NK-92 (cell line): ENCODE data around the gene KIF21B.
"Not testable (repeated sequence)": the region's sequence is repeated elsewhere in the genome, so short reads cannot be mapped to it uniquely, and the experiment has no call there.

Experiments used
- DNase-seq: peaks from one replicate; lab custom pipeline; 2025; ENCODE audit not compliant: unreplicated experiment; lab: John Stamatoyannopoulos, UW

Gene KIF21B

GRCh38 chr1:200951016-200951415 lies 72.5 kb downstream of the KIF21B start:
- DNase-seq = no peak

DNA sequence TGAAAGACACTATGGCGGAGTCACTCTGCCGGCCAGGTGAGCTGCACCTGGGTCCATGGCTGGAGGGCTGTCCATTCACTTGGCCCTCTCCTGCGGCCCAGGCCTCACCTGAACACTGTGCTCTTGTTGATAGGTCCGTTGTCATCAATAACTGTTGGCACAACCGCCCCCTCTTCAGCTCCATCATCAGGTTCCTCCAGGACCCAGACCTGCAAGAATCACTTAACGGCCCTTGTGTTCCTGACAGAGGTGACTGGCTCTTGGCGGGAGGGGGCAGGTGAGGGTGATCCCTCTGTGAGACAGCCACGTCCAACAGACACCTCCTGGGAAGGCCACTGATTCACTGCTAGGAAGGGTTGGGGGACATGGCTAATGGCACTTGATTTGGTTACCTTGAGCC lies 73.9 kb downstream of the KIF21B start:
- DNase-seq = no peak

DNA sequence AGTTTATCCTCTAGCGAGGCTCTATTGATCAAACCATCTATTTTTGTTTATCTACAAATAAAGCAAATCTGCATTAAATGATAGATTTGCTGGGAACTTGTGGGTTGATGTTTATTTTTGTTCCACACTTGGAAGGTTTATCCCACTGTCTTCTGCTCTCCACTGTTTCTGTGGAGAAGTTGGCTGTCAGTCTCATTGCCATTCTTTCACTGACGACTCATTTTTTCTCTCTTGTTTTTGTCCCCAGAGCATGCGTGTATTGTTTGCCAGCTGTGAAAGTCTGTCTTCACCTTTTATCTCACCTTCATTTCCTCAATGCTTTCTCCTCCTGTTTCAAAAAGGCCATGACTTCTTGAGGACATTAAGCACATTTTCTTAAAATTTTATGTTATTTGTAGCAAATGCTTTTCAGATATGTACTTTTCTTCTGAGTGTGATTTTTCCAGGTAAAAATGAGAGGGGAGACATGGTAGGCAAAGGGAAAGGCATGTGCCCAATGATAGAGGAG lies 76.4 kb downstream of the KIF21B start:
- no peak for DNase-seq

DNA sequence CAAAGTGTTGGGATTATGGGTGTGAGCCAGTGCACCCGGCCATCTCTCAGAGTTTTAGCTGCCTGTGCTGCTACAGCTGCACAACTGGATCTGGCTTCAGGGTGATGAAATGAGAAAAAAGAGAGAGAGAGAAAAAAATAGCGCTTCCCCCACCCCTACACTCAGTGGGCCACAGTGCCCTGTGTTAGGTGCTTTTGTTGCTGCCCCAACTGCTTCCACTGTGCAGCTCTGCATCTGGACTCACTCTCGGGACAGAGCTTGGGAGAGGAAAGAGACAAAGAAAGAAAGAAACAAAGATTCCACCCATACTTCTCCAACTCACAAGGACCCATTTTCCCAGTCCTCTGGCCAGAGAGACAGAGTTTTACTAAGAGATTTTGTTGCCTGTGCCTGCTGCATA lies 78.4 kb downstream of the KIF21B start:
- no peak for DNase-seq

DNA sequence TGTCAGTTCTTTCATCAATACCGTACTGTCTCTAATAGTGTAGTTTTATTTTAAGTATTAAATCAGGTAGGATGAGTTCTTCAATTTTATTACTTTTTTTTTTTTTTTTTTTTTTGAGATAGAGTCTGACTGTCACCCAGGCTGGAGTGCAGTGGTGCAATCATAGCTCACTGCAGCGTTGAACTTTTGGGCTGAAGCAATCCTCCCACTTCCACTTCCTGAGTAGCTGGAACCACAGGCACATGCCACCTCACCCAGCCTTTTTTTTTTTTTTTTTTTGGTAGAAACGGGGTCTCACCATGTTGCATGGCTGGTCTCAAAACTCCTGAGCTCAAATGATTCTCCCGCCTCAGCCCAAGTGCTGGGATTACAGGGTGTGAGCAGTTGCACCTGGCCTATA lies 84.6 kb downstream of the KIF21B start:
- DNase-seq = no peak

- not testable (repeated sequence) for DNase-seq
These were observed 88.1 kb downstream of the KIF21B start for GRCh38 chr1:200935286-200935962.

DNA sequence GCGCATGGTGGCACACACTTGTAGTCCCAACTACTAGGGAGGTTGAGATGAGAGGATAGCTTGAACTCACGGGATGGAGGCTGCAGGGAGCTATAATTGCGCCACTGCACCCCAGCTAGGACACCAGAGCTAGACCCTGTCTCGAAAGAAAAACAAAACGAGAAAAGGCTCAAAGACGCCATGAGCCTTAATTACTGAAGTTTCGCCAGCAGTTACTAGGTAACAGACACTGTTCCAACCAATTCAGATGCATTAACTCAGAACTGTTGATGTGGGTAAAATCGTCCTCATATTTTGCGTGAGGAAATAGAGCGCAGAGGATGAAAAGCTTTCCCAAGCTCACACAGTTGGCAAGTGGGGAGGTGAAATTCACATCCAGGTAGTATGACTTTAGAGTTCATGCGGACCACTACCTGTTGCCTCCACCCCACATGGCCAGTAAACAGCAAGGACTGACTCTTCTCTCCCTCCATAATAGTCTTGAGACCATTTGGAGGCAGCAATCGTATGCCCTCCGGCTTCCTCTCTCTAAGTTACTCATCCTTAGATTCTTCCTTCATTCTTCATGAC lies 88.8 kb downstream of the KIF21B start:
- no peak for DNase-seq

DNA sequence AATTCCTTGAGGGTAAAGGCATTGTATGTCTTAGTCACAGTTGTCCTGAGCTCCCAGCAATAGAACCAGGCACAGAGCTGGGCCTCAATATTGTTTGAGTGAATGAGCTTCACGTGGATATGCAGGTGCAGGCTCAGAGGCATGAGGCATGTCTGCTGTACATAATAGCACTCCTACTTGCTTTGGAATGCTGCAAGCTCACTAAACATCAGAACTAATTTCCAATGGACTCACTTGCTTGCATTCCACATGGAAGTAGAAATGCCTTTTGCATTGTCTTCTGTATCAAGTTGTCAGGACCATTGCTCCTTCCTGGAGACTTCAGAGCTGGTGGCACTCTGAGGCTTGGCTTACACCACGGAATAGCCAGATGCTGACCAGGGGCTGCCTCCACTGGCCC lies 91.7 kb downstream of the KIF21B start:
- no peak for DNase-seq

- DNase-seq = not testable (repeated sequence)
These were observed 93.2 kb downstream of the KIF21B start for GRCh38 chr1:200930285-200930684.

GRCh38 chr1:200929530-200930278 lies 93.8 kb downstream of the KIF21B start:
- DNase-seq = no peak

DNA sequence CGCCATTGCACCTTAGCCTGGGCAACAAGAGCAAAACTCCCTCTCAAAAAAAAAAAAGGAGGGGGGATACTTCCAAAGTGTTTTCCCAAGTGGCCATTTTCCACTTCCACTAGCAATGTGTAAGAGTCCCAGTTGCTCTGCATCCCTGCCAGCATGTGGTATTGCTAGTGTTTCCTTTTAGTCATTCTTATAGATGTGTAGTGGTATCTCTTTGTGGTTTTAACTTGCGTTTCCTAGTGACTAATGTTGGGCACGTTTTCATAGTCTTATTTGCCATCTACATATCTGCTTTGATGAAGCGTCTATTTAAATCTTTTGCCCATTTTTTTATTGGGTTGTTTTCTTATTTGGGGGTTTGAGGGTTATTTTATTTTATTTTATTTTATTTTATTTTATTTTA lies 97.7 kb downstream of the KIF21B start:
- no peak for DNase-seq

GRCh38 chr1:200923601-200924000 lies 99.9 kb downstream of the KIF21B start:
- no peak for DNase-seq

GRCh38 chr1:200922406-200922805 lies 101.1 kb downstream of the KIF21B start:
- no peak for DNase-seq

DNA sequence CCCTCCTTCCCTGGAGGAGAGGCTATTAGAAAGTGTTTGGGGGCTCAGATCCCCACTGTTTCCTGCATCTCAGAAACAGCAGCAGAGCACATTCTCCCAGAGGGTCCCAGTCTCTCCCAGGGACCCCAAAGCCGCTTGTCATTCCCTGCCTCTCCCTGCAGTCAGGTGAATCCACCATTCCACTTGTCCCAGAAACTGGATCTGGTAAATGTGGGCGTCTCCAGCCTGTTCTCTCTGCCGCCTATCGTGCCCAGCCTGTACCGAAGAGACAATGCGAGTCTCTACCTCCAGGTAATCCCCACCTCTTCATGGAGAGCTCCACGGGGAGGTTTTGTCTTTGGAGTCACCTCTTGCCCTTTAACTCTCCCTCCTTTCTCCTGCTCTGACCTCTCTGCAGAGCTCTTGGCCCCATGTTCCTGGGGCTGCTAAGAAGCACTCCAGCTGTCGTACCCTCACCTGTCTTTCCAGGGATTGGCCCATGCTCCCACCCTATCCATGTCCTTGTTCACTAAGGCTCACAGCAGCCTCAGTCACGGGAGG lies 101.9 kb downstream of the KIF21B start:
- no peak for DNase-seq
